ENCODE results near the gene KDM4C. TPM values are rescaled to one million over a fixed set of nuclear protein-coding genes. Genes with fewer than 3 reads are reported as not detected.

The KDM4C gene
- polyA plus RNA-seq, 3 donors: 16.4 to 17.5 (median 16.7) TPM

DNA sequence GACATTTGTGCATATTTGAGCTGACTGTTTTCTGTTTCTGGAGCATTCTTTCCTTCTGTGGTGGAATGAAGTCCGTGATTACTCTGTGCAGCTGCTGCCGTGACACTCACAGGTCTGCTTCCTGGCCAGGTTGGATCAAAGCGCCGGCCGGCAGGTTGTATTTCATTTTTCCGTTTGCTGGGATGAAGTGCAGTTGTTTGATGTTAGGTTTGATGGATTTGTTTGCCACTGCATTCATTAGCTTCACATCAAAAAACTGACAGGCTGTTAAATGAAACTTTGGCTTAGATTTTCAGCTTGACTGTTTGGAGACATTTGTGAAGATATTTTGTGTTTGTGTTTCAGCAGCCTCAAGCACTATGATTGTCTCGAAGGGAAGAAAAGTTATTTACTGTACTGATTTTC, 140.1 kb downstream of the KDM4C start:
- no peak for DNase-seq (ENCODE audit: low read depth in 3 of 3, low spot score in 2 of 3)

DNA sequence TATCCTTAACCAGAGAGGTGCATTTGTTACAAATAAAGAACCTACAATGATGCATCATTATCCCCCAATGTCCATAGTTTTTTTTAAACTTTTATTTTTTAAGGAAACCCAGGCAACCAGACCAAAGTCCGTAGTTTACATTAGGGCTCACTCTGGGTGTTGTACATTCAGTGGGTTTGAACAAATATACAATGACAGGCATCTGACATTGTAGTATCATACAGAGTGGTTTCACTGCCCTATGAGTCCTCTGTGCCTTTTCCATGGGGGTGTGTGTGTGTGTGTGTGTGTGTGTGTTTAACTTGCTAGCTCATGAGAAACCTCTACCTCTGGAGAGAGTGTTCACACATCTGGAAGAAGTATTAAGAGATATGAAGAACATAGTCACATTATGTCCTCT, 141.5 kb downstream of the KDM4C start:
- no peak for DNase-seq (ENCODE audit: low read depth in 3 of 3, low spot score in 2 of 3)

DNA sequence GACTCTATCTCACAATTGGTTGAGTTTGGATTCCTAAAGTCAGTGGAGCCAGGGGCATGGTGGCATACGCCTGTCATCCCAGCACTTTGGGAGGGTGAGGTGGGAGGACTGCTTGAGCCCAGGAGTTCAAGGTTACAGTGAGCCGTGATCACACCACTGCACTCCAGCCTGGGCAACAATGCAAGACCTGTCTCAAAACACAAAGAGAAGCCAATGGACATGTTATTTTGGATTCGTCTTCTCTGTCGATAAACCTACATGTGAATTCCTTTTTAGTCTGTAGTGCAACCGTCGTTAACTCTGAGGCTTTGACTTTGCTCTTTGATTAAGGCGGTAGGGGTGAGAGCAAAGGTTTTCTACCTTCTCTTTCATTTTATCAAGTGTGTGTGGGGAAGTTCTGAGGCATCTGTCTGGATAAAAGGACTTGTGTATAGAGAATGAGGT, 142.7 kb downstream of the KDM4C start:
- no peak for DNase-seq (ENCODE audit: low read depth in 3 of 3, low spot score in 2 of 3)

DNA sequence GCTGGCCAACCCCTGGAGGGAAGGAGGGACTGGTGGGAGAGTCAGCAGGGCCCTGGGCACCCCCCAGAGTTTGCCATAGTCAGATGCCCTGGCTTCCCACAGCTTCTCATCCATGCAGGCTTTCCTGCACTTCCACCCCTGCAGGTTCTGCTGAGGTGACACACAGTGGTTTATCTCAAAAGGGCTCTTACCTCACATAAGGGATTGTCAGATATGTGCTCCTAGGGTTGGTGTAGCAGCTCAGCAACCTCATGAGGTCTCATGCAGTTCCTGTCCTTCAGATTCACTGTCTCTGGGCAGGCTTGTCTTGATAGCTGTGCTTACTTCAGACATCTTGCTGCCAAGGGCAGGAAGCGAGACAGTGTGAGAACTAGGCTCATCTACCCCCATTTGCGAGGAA, 143.4 kb downstream of the KDM4C start:
- no peak for DNase-seq (ENCODE audit: low read depth in 3 of 3, low spot score in 2 of 3)

DNA sequence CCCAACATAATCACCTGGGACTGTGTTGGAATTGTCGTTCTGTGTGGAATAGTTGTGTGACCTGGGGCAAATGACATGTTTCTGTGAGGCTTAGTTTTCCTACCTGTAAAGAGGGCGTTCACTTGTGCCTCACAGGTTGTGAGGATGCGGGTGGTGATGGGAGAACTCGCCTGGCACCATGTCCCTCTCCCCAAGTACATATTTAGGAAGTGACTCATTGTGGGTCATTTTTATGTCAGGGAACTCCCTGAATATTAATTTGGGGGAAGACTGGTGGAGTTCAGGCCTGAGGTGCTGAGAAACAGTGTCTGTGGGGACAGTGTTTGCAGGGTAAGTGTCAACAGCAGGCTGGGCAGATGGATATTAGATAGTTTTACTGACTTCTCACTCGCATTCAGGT, 144.7 kb downstream of the KDM4C start:
- DNase-seq (ENCODE audit: low read depth in 3 of 3, low spot score in 2 of 3): no peak

DNA sequence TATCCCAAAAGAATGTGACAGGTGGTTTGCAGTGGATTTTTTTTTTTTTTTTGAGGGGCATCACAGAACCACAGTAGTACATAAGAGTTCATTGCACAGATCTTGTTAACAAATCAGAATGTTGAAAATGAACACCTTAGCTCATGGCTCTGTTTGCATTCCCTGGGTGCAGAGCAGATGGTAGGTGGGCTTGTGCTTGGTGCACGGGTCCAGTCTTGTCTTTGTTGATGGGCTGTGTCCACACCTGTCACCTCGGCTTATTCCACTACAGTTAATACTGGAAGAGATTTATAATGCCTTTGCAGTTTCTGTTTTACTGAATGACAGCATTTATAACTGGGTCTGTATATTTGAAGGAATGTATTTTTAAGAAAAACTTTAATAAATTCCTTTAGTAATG, 146.6 kb downstream of the KDM4C start:
- no peak for DNase-seq (ENCODE audit: low read depth in 3 of 3, low spot score in 2 of 3)

DNA sequence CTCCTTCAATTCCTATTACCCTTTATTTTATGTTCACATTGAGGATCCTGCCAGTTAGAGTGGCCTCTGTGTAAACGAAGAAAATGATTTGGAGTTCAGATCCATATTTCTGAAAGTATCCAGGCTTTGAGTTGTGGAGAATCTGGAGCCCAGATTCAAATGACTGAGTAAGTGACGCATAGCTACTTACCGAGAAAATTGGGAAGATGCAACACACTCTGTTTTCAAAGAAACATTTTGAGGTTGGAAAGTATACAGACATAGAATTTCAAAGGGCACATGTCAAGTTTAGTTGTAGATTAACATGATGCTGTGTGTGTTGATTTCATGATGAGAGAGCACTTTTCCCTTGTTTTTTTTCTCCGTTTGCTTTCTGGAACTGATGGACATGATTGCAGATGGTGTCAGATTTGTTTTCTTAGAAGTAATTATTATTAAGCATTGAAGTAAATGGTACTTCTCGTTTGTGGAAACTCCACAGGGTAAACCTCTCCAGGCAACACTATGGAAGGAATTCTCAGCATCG, 148.1 kb downstream of the KDM4C start:
- DNase-seq (ENCODE audit: low read depth in 3 of 3, low spot score in 2 of 3): no peak

DNA sequence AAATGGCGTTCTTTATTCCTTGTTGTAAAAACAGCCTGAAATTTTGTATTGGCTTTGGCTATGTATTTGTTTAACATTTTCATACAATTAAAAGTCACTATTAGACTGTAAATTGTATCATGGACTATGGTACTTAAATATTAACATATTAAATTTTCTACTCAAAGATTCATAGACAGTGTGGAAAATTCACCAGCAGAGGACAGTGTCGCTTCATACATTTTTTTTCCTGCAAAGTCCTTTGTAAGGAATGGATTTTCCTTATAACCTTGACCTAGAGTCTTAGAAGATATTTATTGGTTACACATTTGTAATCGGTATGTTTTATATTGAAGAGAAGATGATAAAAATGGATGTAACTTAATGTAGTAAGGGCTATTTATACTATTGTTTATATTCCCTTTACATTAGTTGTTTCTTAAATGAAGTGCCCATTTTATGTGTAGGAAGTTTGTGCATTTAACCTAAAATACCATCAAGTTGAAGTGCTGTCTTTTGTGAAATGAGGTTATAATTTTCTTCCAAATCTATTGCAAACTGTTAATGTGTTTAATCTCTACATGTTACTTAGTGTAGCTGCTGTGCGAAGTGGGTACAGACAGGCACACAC, 150.1 kb downstream of the KDM4C start:
- DNase-seq (ENCODE audit: low read depth in 3 of 3, low spot score in 2 of 3): no peak

DNA sequence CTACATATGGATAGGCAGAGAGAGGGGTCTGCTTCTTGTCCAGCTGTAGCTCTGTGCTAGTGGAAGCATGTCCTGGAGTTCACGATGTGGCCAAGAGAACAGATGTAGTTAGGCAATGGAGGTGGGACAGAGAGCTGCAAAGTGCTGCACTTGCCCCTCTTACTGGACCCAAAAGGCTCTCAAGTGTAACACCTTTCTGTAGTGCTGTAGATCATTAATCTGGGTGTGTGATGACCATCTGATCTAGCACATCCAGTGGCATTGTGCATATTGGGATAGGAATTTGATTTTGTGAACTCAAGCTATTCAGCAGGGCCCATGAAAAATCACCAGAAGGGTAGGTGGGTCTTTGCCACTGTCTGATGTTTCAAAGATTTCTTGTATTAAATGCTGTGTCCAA, 151.4 kb downstream of the KDM4C start:
- no peak for DNase-seq (ENCODE audit: low read depth in 3 of 3, low spot score in 2 of 3)

DNA sequence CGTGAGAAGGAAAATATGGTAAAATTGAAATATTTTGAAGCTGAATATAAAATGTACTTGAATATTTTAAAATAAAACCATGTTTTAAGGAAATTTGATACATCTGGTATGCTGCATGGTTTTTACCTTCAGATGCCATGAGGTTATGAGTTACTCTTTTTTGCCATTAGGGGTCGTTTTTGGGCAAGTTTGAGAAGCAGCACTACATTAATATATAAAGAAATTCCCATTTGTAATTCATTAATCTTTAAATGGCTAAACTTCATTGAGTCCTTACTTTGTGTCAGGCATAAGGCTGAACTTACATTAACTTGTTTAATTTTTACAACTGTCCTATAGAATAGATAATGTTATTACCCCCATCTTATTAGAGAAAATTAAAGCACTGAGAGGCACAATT, 152.3 kb downstream of the KDM4C start:
- DNase-seq (ENCODE audit: low read depth in 3 of 3, low spot score in 2 of 3): no peak

DNA sequence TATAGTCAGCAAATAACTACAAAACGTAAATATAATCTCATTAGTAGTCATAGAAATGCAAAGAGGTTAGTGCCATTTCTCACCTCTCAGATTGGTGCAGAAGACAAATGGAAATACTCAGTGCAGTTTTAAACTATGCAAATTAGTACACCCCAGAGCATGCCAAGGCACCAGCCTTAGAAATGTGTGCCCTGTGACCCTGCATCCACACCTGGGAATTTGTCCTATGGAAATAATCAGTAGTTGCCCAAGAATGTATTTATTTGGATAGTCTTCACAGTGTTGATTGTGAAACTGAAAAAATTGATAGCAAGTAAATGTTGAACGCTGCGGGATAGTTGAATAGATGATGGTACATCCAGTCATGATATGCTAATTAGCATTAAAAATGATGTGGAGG, 152.7 kb downstream of the KDM4C start:
- no peak for DNase-seq (ENCODE audit: low read depth in 3 of 3, low spot score in 2 of 3)

DNA sequence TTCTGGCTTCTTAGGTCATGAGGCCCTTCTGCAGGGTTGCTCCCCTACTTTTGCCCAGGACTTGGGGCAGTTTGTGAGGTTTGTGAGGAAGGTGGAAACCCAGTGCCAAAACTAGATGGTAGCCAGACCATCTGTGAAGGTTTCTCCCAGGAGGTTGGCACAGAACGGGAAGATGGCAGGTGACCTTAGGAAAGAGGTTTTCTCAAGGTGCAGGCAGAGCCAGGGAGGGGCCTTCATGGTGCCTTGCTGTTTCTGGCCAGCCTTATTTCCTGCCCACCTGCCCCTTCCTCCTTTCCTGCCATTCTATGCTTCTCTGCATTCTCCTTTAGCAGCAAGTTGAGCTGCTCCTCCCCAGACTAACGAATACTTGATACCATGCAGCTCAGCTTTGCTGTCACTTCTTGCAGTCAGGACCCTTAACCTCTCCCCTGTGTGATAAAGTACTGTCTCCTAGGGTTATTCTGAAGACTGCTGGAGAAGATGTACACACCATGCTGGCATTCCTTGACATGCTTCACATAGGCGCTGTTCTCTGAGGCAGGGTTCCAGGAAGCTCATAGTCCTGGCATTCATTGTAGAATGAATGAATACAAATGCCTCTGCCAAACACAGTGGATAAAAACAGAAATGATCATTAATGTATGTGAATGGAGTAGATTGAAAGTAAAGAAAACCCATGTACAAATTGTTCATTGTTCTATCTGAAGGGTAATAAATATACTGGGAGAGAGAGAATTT, 154.3 kb downstream of the KDM4C start:
- no peak for DNase-seq (ENCODE audit: low read depth in 3 of 3, low spot score in 2 of 3)

DNA sequence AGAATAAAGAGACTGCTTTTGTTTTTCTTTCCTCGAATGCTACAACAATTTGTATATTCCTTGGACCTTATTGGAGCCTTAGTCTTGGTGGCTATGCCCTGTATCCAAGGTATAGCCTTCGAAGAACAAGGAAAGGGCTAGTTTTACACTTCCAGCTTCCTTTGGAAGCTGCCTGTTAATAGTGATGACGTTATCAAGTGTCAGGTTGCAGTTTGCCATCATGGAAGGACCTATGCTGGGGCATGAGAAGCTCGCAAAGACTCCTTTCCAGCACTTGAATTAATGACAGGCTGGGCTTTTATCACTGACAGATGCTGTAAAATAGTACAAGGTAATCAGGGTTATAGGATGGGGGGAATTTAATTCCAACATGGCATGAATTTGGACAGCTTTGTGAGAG, 157.9 kb downstream of the KDM4C start:
- no peak for DNase-seq (ENCODE audit: low read depth in 3 of 3, low spot score in 2 of 3)

DNA sequence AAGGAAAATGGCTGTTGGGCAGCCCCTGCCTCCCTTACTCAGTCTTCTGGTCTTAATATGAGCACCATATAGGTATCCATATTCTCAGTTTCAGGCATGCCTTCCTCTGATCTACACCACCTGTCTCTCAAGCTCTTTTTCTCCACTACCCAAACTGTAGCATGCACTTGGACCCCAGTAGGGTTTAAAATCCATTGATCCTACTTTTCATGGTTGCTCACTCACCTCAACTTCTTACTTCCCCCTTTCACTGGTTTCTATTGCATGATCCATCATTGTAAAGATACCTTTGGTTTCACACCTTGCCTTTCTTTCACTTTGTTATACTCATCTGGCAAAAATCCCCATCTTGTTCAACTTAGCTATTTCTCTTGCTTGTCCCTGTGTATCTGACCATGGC, 159.4 kb downstream of the KDM4C start:
- no peak for DNase-seq (ENCODE audit: low read depth in 3 of 3, low spot score in 2 of 3)

DNA sequence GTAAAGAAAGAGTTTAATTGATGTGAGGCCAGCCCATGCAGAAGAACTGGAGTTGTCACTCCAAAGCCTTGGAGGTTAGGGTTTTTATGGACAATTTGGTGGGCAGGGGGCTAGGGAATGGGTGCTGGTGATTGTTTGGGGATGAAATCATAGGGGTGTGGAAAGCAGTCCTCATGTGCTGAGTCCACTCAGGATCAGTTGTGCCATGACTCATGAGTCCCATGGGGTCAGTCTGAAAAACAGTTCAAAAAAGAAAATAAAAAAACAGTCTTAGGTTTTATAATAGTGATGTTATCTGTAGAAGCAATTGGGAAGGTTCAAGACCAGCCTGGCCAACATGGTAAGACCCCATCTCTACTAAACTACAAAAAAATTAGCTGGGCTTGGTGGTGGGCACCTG, 162.3 kb downstream of the KDM4C start:
- no peak for DNase-seq (ENCODE audit: low read depth in 3 of 3, low spot score in 2 of 3)

DNA sequence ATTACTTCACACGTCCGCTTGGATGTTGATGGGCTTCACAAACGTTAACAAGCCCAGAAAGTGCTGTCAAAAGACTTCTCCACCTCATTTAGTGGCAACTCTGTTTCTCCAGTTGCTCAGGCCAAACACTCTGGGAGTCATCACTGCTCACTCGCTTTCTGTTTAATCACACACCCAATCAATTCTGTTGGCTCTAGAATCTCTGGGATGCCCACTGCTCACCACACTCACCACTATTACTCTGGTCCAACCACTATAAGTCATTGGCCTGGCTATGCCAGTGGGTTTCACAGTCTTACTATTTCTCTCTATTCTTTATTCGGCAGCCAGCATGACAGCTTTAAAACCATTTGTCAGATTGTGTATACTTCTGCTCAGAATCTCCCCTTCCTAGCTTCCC, 163.5 kb downstream of the KDM4C start:
- no peak for DNase-seq (ENCODE audit: low read depth in 3 of 3, low spot score in 2 of 3)

DNA sequence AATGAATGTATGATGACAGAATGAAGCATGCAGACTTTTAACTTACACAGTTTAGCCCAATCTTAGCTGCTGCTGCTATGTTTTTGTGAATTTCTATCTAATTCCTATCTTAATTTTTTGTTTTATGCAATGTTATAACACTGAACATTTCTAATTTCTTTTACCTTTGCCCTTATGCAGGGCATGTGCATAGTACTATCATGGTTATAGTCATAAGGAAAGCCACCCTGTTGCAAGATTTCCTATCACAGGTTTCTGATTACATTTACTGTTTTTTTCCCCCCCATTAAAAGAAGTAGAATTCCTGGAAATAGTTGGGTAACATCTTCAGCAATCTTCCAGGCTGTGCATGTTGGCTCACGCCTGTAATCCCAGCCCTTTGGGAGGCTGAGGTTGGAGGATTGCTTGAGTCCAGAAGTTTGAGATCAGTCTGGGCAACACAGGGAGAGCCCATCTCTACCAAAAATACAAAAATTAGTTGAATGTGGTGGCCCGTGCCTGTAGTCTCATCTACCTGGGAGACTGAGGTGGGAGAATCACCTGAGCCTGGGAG, 164.4 kb downstream of the KDM4C start:
- DNase-seq (ENCODE audit: low read depth in 3 of 3, low spot score in 2 of 3): no peak

DNA sequence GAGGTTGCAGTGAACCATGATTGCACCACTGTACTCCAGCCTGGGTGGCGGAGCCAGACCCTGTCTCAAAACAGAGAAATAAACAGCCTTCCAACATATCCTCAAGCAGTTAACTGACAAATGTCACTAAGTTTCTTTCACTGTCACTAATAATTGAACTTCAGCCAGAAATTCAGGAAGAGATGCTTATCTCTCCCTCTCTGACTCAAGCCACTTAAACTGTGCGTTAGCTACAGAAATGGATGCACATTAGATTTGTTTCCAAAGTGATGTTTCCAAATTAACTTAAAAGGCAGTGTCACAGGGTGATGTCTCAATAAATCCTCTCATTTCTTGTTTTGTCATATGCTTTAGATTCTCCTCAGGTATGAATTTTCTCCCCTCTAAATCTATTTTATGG, 164.9 kb downstream of the KDM4C start:
- no peak for DNase-seq (ENCODE audit: low read depth in 3 of 3, low spot score in 2 of 3)

DNA sequence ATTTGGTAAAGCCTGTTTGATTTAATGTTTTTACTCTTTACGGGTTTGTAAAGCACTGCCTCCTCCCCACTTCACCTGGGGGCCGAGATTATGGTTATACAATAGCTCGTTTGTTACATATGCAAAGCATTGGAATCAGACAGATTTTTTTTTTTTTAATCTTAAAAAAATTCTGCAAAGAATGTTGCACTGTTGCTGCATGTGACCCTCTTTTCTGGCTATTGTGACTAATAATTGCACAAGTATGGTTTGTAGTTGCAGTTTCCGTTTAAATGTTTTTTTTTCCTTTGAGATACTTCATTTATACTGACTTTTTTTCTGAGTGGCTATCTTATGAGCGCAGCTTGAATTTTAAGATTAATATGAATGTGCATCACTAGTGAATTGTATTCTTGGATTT, 165.3 kb downstream of the KDM4C start:
- no peak for DNase-seq (ENCODE audit: low read depth in 3 of 3, low spot score in 2 of 3)

DNA sequence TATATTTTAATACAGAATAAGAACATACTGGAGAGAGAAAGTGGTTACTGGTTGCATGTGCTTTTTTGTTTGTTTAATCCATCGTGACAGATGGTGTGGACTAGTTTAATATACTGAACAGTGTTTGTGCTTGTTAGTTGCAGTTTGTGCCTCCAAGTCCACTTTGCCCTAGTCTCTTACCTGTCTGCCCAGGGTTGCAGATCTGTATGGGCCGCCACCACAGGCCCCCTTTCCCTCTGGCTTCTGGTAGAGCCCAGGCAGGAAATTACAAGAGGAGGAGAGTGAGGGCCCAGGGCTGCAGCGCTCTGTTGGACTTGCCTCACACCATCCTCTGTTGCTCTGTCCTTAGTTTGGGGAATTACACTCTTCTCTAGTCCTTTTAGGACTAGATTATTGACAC, 166.4 kb downstream of the KDM4C start:
- no peak for DNase-seq (ENCODE audit: low read depth in 3 of 3, low spot score in 2 of 3)

DNA sequence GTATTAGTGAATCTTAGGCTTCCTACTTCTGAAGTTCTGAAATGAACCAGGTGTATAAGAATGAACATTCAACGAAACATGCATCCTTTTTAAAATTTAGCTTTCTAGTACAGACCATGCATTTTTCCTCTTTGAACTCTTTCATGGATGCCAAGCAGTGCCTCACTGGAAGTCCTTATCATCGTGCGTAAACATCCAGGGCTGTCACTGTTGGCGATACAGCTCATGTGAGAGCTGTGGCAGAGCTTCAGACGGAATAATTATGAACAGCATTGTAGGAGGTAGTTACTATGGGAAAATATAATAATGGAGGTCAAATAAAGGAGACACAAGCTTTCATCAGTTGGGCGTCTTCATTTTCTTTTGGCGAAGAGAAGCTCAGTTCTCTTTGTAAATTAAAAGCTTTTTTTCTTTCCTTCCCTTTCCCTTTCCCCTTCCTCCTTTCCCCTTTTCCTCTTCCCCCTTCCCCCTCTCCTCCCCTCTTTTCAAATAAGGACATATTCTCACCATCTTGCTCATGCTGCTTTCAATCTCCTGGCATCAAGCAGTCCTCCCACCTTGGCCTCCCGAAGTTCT, 167.3 kb downstream of the KDM4C start:
- no peak for DNase-seq (ENCODE audit: low read depth in 3 of 3, low spot score in 2 of 3)

DNA sequence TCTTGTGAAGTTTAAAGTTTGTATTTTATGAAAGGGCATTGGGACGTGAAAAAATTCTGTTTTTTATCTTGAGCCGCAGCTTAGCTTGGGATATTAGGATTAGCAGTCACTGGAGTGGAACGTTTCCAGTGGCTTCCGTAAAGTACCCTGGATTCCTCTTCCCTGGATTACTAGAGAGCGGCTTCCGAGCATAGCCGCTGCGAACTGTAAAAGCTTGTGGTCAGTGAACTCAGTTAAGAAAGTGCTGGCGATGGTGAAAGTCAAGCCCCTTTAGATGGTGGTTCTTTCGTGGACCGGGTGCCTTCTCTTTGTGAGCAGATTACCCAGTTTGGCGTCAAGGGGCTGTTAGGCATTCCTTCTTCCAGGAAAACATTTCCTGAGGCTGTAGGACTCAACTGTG, 168.1 kb downstream of the KDM4C start:
- no peak for DNase-seq (ENCODE audit: low read depth in 3 of 3, low spot score in 2 of 3)

Measured in right renal cortex interstitium (tissue), 3 donors.